Ishikawa (cell line): ENCODE measurements around the gene DCUN1D2.

Experiments used
- CEBPB ChIP-seq: IDR thresholded peaks from 2 replicates; pipeline ENCODE4 v1.6.1; 2012
- CREB1 ChIP-seq: IDR thresholded peaks from 2 replicates; pipeline ENCODE4 v1.6.1; 2012; ENCODE audit warnings: low read depth
- EGR1 ChIP-seq: IDR thresholded peaks from 2 replicates; pipeline ENCODE4 v1.6.1; 2012
- EP300 ChIP-seq: IDR thresholded peaks from 2 replicates; pipeline ENCODE4 v1.6.1; 2012; ENCODE audit warnings: borderline replicate concordance
- FOXM1 ChIP-seq: IDR thresholded peaks from 2 replicates; pipeline ENCODE4 v1.6.1; 2012; ENCODE audit warnings: low read depth, borderline replicate concordance
- MAX ChIP-seq: IDR thresholded peaks from 2 replicates; pipeline ENCODE4 v1.6.1; 2012
- NFIC ChIP-seq: IDR thresholded peaks from 2 replicates; pipeline ENCODE4 v1.6.1; 2012
- RAD21 ChIP-seq: IDR thresholded peaks from 2 replicates; pipeline ENCODE4 v1.6.1; 2012; ENCODE audit warnings: low read depth
- REST ChIP-seq: IDR thresholded peaks from 2 replicates; pipeline ENCODE4 v1.6.1; 2012; ENCODE audit warnings: low read depth, mild to moderate bottlenecking
- TAF1 ChIP-seq: IDR thresholded peaks from 2 replicates; pipeline ENCODE4 v1.6.1; 2012; ENCODE audit warnings: low read depth, mild to moderate bottlenecking
- TCF12 ChIP-seq: IDR thresholded peaks from 2 replicates; pipeline ENCODE4 v1.6.1; 2012; ENCODE audit warnings: low read depth
- TEAD4 ChIP-seq: IDR thresholded peaks from 2 replicates; pipeline ENCODE4 v1.6.1; 2012
- USF1 ChIP-seq: IDR thresholded peaks from 2 replicates; pipeline ENCODE4 v1.6.1; 2012
- YY1 ChIP-seq: IDR thresholded peaks from 2 replicates; pipeline ENCODE4 v1.6.1; 2012; ENCODE audit warnings: low read depth
- ZBTB7A ChIP-seq: IDR thresholded peaks from 2 replicates; pipeline ENCODE4 v1.6.1; 2012; ENCODE audit warnings: low read depth

Gene DCUN1D2

GRCh38 chr13:113502686-113503085, 12.2 kb upstream of the DCUN1D2 start:
- TF ChIP-seq USF1 (no peak), FOXM1 (no peak)

- no peak for TF ChIP-seq CEBPB
- no peak for TF ChIP-seq TEAD4
- TF ChIP-seq CREB1 = no peak
- TF ChIP-seq RAD21 = no peak
- no peak for TF ChIP-seq FOXM1
These were observed 10.2 kb upstream of the DCUN1D2 start for GRCh38 chr13:113500530-113501265.

GRCh38 chr13:113499936-113500335, 9.4 kb upstream of the DCUN1D2 start:
- TF ChIP-seq EGR1 (no peak), YY1 (no peak), REST (no peak)

- no peak for TF ChIP-seq CEBPB
- no peak for TF ChIP-seq RAD21
- TF ChIP-seq CREB1 = no peak
- TF ChIP-seq TCF12 = no peak
- TF ChIP-seq USF1 = no peak
- TF ChIP-seq TAF1 = no peak
- TF ChIP-seq EGR1 = no peak
- no peak for TF ChIP-seq FOXM1
- no peak for TF ChIP-seq MAX
- TF ChIP-seq EP300 = no peak
- TF ChIP-seq REST = no peak
- TF ChIP-seq TEAD4 = no peak
- no peak for TF ChIP-seq YY1
- no peak for TF ChIP-seq NFIC
- TF ChIP-seq ZBTB7A = no peak
These were observed 8.4 kb upstream of the DCUN1D2 start for GRCh38 chr13:113498905-113499304.

GRCh38 chr13:113497217-113497616, 6.7 kb upstream of the DCUN1D2 start:
- no peak for TF ChIP-seq USF1
- TF ChIP-seq FOXM1 = no peak

- TF ChIP-seq CEBPB (no peak), REST (no peak), EP300 (no peak), FOXM1 (no peak), TEAD4 (no peak), NFIC (no peak), YY1 (no peak), CREB1 (no peak), TCF12 (no peak), RAD21 (no peak), MAX (no peak), EGR1 (no peak), ZBTB7A (no peak), USF1 (no peak), TAF1 (no peak)
These were observed 5.1 kb upstream of the DCUN1D2 start for GRCh38 chr13:113495494-113496210.
